Measurements from ENCODE around the gene MAGI2.
A peak's percentile ranks its signal among the peaks of the same experiment; 100 is the strongest.

Gene MAGI2

GRCh38 chr7:78528964-78529363, 924.5 kb downstream of the MAGI2 start:
- DNase-seq (ENCODE audit: low spot score) (no peak), ATAC-seq (ENCODE audit: low read depth) (no peak)
- Histone ChIP-seq H3K36me3 (ENCODE audit: low read depth) (no peaks in the 10 kb centered on the region), H3K4me1 (ENCODE audit: insufficient read depth, poor library complexity, severe bottlenecking) (no peaks in the 10 kb centered on the region), H3K27me3 (ENCODE audit: insufficient read depth, poor library complexity, severe bottlenecking) (no peaks in the 10 kb centered on the region), H3K4me3 (ENCODE audit: severe bottlenecking) (no peak overlapping the region), H3K27ac (ENCODE audit: poor library complexity, severe bottlenecking) (no peak overlapping the region), H3K9me3 (ENCODE audit: severe bottlenecking) (no peaks in the 10 kb centered on the region)
- TF ChIP-seq, protein P1, sequence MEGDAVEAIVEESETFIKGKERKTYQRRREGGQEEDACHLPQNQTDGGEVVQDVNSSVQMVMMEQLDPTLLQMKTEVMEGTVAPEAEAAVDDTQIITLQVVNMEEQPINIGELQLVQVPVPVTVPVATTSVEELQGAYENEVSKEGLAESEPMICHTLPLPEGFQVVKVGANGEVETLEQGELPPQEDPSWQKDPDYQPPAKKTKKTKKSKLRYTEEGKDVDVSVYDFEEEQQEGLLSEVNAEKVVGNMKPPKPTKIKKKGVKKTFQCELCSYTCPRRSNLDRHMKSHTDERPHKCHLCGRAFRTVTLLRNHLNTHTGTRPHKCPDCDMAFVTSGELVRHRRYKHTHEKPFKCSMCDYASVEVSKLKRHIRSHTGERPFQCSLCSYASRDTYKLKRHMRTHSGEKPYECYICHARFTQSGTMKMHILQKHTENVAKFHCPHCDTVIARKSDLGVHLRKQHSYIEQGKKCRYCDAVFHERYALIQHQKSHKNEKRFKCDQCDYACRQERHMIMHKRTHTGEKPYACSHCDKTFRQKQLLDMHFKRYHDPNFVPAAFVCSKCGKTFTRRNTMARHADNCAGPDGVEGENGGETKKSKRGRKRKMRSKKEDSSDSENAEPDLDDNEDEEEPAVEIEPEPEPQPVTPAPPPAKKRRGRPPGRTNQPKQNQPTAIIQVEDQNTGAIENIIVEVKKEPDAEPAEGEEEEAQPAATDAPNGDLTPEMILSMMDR (IDR thresholded peaks at IDR 0.05; ENCODE audit: poor library complexity, severe bottlenecking): no peak

GRCh38 chr7:78523930-78524329, 929.5 kb downstream of the MAGI2 start:
- H3K36me3 ChIP-seq (ENCODE audit: low read depth): no peaks in the 10 kb centered on the region
- TF ChIP-seq, protein P1 (IDR thresholded peaks at IDR 0.05; ENCODE audit: poor library complexity, severe bottlenecking): no peak
- no peak overlapping the region for H3K4me3 ChIP-seq (ENCODE audit: severe bottlenecking)
- no peak overlapping the region for H3K27ac ChIP-seq (ENCODE audit: poor library complexity, severe bottlenecking)
- DNase-seq (ENCODE audit: low spot score) (no peak), ATAC-seq (ENCODE audit: low read depth) (no peak)
- no peaks in the 10 kb centered on the region for H3K9me3 ChIP-seq (ENCODE audit: severe bottlenecking)
- H3K27me3 ChIP-seq (ENCODE audit: insufficient read depth, poor library complexity, severe bottlenecking): no peaks in the 10 kb centered on the region
- no peaks in the 10 kb centered on the region for H3K4me1 ChIP-seq (ENCODE audit: insufficient read depth, poor library complexity, severe bottlenecking)

GRCh38 chr7:78521961-78522360, 931.5 kb downstream of the MAGI2 start:
- Histone ChIP-seq H3K9me3 (ENCODE audit: severe bottlenecking) (no peaks in the 10 kb centered on the region), H3K27ac (ENCODE audit: poor library complexity, severe bottlenecking) (no peak overlapping the region), H3K36me3 (ENCODE audit: low read depth) (no peaks in the 10 kb centered on the region), H3K4me3 (ENCODE audit: severe bottlenecking) (no peak overlapping the region), H3K27me3 (ENCODE audit: insufficient read depth, poor library complexity, severe bottlenecking) (no peaks in the 10 kb centered on the region), H3K4me1 (ENCODE audit: insufficient read depth, poor library complexity, severe bottlenecking) (no peaks in the 10 kb centered on the region)
- DNase-seq (ENCODE audit: low spot score) (no peak), ATAC-seq (ENCODE audit: low read depth) (no peak)
- TF ChIP-seq, protein P1 (IDR thresholded peaks at IDR 0.05; ENCODE audit: poor library complexity, severe bottlenecking): no peak

DNA sequence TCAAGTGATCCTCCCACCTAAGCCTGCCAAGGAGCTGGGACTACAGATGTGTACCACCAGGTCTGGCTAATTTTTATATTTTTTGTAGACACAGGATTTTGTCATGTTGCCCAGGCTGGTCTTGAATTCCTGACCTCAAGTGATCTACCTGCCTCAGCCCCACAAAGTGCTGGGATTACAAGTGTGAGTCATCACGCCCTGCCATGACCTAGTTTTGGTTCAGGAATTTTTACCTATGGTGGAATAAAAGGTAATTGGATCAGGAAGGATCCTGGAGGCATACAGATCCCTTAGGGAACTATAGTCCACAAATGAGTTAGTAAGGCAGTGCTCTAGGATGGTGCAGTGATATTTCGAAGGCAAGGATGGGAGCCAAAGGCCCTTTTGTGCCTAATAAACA, 937.0 kb downstream of the MAGI2 start:
- TF ChIP-seq, protein P1 (IDR thresholded peaks at IDR 0.05; ENCODE audit: poor library complexity, severe bottlenecking): no peak
- Histone ChIP-seq H3K27ac (ENCODE audit: poor library complexity, severe bottlenecking) (no peak overlapping the region), H3K36me3 (ENCODE audit: low read depth) (no peaks in the 10 kb centered on the region), H3K9me3 (ENCODE audit: severe bottlenecking) (no peaks in the 10 kb centered on the region), H3K4me3 (ENCODE audit: severe bottlenecking) (no peak overlapping the region), H3K4me1 (ENCODE audit: insufficient read depth, poor library complexity, severe bottlenecking) (no peaks in the 10 kb centered on the region), H3K27me3 (ENCODE audit: insufficient read depth, poor library complexity, severe bottlenecking) (no peaks in the 10 kb centered on the region)
- ATAC-seq (ENCODE audit: low read depth) (peak; percentile 38; the same call in 1 of the 3 replicates), DNase-seq (ENCODE audit: low spot score) (no peak)

DNA sequence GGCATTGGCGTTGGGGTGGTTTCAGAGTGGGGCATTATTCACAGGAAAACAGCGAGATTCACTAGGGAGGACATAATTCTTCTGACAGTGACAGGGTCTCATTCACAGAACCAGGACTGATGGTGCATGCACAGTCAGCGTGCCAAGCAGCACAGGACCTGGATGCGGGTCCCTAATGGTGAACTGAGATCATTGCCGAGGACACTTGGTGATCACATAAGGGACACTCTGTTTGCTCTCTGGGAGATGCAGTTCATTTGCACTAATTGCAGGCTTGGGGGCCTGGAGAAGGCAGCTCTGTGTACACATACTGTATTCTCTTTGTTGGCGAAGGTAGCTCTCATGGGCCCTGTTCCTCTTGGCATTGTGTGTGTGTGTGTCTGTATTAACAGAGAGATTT, 938.8 kb downstream of the MAGI2 start:
- no peaks in the 10 kb centered on the region for H3K36me3 ChIP-seq (ENCODE audit: low read depth)
- H3K9me3 ChIP-seq (ENCODE audit: severe bottlenecking): no peaks in the 10 kb centered on the region
- TF ChIP-seq, protein P1 (IDR thresholded peaks at IDR 0.05; ENCODE audit: poor library complexity, severe bottlenecking): no peak
- H3K4me1 ChIP-seq (ENCODE audit: insufficient read depth, poor library complexity, severe bottlenecking): no peaks in the 10 kb centered on the region
- H3K27ac ChIP-seq (ENCODE audit: poor library complexity, severe bottlenecking): no peak overlapping the region
- no peaks in the 10 kb centered on the region for H3K27me3 ChIP-seq (ENCODE audit: insufficient read depth, poor library complexity, severe bottlenecking)
- H3K4me3 ChIP-seq (ENCODE audit: severe bottlenecking): no peak overlapping the region
- DNase-seq (ENCODE audit: low spot score): no peak
- ATAC-seq (ENCODE audit: low read depth): no peak
